ENCODE data around the gene GTPBP1.

Gene GTPBP1

GRCh38 chr22:38705235-38706100, at the start of gene GTPBP1:
Gene GTPBP1, plus strand, starts transcription at chr22:38705944. Its CDS starts 12 bp downstream, at chr22:38705956.
- peak; percentile 94 for DNase-seq
- Mint-ChIP-seq H3K9me3 (no peaks in the 10 kb centered on the region), H3K4me1 (peaks cover 48% of the 10 kb centered on the region), H3K4me3 (peak within 1 kb of the TSS; percentile 94), H3K27me3 (ENCODE audit: low read depth, poor library complexity) (no peaks in the 10 kb centered on the region), H3K36me3 (ENCODE audit: low read depth) (peaks cover 12% of the 10 kb centered on the region), H3K27ac (peak within 1 kb of the TSS; percentile 98)
- TF ChIP-seq, protein P1, sequence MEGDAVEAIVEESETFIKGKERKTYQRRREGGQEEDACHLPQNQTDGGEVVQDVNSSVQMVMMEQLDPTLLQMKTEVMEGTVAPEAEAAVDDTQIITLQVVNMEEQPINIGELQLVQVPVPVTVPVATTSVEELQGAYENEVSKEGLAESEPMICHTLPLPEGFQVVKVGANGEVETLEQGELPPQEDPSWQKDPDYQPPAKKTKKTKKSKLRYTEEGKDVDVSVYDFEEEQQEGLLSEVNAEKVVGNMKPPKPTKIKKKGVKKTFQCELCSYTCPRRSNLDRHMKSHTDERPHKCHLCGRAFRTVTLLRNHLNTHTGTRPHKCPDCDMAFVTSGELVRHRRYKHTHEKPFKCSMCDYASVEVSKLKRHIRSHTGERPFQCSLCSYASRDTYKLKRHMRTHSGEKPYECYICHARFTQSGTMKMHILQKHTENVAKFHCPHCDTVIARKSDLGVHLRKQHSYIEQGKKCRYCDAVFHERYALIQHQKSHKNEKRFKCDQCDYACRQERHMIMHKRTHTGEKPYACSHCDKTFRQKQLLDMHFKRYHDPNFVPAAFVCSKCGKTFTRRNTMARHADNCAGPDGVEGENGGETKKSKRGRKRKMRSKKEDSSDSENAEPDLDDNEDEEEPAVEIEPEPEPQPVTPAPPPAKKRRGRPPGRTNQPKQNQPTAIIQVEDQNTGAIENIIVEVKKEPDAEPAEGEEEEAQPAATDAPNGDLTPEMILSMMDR (IDR thresholded peaks at IDR 0.05), result no peak

- TF ChIP-seq, protein P1 (IDR thresholded peaks at IDR 0.05), result no peak
- Mint-ChIP-seq H3K27me3 (ENCODE audit: low read depth, poor library complexity) (no peaks in the 10 kb centered on the region), H3K27ac (peak within 1 kb of the TSS; percentile 100), H3K4me3 (peak within 1 kb of the TSS; percentile 95), H3K4me1 (peaks cover 23% of the 10 kb centered on the region), H3K36me3 (ENCODE audit: low read depth) (peaks cover 10% of the 10 kb centered on the region), H3K9me3 (peaks cover 6% of the 10 kb centered on the region)
- peak; percentile 89 for DNase-seq
Observed at GRCh38 chr22:38656256-38657044, 49.3 kb upstream of the GTPBP1 start, which contains the start of the genes CBY1 and FAM227A. Gene CBY1, plus strand, starts transcription at chr22:38656638. Its CDS starts 11,417 bp downstream, at chr22:38668055. Gene FAM227A, minus strand, starts transcription at chr22:38656392. Its CDS starts 6,224 bp downstream, at chr22:38650168.

- DNase-seq, result peak; percentile 28
- H3K4me1 Mint-ChIP-seq, result peaks cover 23% of the 10 kb centered on the region
Observed at GRCh38 chr22:38657045-38657909, 48.5 kb upstream of the GTPBP1 start.

GRCh38 chr22:38674888-38675287, 30.9 kb upstream of the GTPBP1 start:
- peak overlapping the region; percentile 79 for H3K27ac Mint-ChIP-seq
- DNase-seq, result no peak

More at GRCh38 chr22:38657045-38657909, 48.5 kb upstream of the GTPBP1 start:
- Mint-ChIP-seq H3K4me3 (peak overlapping the region; percentile 95), H3K36me3 (ENCODE audit: low read depth) (peaks cover 10% of the 10 kb centered on the region), H3K27ac (no peak overlapping the region), H3K27me3 (ENCODE audit: low read depth, poor library complexity) (no peaks in the 10 kb centered on the region), H3K9me3 (peaks cover 6% of the 10 kb centered on the region)
- TF ChIP-seq, protein P1 (IDR thresholded peaks at IDR 0.05), result no peak

GRCh38 chr22:38675833-38676232, 29.9 kb upstream of the GTPBP1 start:
- Mint-ChIP-seq H3K27me3 (ENCODE audit: low read depth, poor library complexity) (peaks cover 7% of the 10 kb centered on the region), H3K27ac (peak overlapping the region; percentile 37), H3K4me3 (no peak overlapping the region), H3K4me1 (peaks cover 8% of the 10 kb centered on the region), H3K9me3 (no peaks in the 10 kb centered on the region), H3K36me3 (ENCODE audit: low read depth) (peaks cover 43% of the 10 kb centered on the region)
- TF ChIP-seq, protein P1 (IDR thresholded peaks at IDR 0.05), result no peak
- no peak for DNase-seq

More at GRCh38 chr22:38674888-38675287, 30.9 kb upstream of the GTPBP1 start:
- Mint-ChIP-seq H3K4me1 (peaks cover 8% of the 10 kb centered on the region), H3K27me3 (ENCODE audit: low read depth, poor library complexity) (peaks cover 9% of the 10 kb centered on the region), H3K4me3 (no peak overlapping the region), H3K9me3 (no peaks in the 10 kb centered on the region), H3K36me3 (ENCODE audit: low read depth) (peaks cover 50% of the 10 kb centered on the region)
- TF ChIP-seq, protein P1 (IDR thresholded peaks at IDR 0.05), result no peak

Measured in nephron progenitor cell (in vitro differentiated cells).